HG02981 (cell line): Measurements from ENCODE around the gene PAQR7.
A peak's percentile ranks its signal among the peaks of the same experiment; 100 is the strongest.

ENCODE experiments used
- ATAC-seq: cut with Tn5 transposase; IDR thresholded peaks from one replicate; pipeline ENCODE4 v1.9.1; 2021; ENCODE audit warnings: mild to moderate bottlenecking, moderate library complexity; ENCODE audit not compliant: unreplicated experiment

The PAQR7 gene, protein sequence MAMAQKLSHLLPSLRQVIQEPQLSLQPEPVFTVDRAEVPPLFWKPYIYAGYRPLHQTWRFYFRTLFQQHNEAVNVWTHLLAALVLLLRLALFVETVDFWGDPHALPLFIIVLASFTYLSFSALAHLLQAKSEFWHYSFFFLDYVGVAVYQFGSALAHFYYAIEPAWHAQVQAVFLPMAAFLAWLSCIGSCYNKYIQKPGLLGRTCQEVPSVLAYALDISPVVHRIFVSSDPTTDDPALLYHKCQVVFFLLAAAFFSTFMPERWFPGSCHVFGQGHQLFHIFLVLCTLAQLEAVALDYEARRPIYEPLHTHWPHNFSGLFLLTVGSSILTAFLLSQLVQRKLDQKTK

DNA sequence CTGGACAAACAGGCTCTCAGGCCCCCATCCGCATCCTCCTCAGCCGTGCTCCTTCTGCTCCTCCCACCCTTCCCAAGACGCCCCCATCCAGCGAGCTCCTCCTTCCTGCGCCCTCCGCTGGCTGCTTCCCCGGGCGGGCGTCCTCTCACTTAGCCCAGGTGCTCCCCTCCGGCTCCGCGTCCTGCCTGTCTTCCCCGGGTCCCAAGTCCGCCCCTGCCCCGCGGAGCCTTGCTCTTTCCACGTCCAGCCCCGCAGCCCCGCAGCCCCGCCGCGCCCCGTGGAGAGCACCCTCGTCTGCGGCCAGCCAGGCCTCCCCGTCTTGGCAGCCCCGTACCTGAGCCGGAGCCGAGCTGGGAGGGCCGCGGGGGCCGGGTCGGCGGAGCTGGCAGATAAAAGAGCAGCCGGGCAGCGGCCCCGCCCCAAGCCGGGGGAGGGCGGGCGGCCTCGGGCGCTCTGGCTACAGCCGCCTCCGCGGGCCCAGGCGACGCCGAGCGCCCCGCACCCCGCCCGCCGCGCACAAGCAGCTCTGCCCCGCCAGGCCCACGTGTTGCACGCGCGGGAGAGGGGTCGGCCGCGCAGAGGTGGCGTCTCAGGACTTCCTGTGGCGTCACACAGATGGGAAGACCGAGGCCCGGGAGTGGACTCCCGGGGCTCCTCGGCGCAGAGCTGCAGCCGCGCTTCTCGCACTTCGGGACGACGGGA, at the start of gene PAQR7:
PAQR7 (minus strand) TSS at position 555 of the 702 bp plus-strand sequence. CDS start 11,869 bp downstream, outside the sequence.
- no peak for ATAC-seq

DNA sequence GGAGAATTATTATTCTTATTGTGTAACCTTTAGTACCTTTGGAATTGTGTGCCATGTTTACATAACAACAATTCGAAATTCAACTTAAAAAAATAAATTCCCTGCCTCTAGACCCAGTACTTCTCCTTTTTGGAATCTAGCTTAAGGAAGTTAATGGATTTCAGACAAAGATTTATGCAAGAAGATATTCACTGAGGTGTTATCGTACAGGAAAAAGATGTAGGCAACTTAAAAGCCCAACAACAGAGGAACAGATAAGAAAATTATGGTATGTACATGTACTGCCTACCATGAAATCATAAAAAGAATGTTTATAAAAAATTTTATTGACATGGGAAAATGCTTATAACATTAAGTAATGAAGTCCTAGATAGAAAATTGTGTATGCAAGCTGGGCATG, 48.9 kb upstream of the PAQR7 start:
- no peak for ATAC-seq

DNA sequence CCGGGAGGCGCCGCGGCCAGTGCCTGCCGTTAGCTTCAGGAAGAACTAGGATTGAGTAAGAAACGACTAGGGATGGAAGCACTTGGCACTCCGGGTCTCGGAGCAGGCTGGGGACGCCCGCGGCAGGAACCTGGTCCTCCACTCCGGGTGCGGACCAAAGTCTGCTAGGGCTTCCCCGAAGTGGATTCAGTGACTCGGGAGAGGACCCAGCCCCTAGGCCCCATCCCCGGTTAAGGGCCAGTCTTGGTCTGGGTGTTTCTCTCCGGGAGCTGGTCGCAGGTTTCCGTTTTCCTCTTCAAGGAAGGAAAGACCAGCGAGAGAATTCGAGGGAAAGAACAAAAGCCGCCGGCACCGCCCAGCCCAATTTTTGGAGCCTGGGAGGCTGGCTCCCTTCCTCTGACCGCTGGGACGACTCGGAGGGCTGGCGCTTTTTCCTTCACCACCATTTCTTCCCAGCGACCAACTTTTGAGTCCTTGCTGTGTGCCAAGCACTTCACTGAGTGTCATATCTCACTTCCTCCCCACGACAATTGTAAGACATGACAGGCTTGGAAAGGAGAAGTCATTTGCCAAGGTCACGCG, 47.6 kb upstream of the PAQR7 start:
- no peak for ATAC-seq

DNA sequence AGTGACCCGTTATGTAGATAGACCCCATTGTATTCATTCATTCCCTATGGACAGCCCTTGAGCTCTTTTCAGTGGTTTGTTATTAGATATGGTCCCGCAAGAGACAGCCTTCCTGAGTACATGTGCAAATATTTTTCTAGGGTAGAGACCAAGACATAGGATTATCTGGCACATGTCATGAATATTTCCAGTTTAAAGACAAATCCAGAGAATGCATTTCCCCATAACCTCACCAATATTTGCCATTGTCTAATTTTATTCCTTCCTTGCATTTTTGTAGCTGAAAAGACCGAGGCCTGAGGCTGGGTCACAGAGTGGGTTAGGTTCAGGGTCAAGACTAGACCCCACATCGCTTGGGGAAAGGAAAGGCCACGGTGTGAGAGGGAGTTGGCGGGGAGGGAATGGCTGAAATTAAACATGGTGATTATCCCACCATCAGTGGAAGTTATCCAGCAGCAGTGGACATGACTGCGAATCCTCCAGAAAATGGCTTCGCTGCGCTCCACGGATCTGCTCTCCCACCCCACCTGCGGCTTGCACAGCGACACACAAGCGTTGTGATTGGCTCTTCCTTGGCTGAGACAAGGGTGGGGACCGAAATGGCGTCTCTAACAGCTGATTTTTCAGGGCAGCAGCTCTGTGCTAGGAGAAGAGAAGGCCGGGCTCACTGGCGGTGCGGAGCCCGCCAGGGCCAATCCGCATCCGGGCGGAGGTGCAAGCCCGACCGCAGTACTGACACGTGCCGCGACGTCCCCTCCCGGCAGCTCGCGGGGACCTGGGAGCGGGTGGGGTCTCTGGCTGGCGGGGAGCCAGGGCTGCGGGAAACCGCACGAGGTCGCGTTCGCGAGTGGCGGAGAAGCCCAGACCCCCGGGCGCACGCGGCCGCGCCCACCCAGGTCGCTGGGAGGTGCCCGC, 46.8 kb upstream of the PAQR7 start:
- ATAC-seq = no peak

DNA sequence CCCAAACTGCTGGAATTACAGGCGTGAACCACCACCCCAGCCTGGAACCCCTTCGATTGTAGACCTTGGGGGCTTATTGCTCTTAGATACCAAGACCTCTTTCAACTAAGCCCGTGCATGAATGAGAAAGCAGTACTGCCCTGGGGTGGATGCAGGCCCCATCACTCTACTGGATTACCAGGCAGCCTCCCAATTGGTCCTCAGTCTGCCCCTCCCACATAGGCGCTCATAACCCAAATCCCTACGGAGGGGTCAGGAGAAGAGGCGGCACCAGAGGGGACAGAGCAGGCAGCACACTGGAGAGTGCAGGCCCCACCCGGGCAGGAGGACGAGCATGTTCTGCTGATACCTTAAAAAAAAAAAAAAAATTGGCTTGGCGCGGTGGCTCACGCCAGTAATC, 43.1 kb upstream of the PAQR7 start:
- ATAC-seq = no peak

DNA sequence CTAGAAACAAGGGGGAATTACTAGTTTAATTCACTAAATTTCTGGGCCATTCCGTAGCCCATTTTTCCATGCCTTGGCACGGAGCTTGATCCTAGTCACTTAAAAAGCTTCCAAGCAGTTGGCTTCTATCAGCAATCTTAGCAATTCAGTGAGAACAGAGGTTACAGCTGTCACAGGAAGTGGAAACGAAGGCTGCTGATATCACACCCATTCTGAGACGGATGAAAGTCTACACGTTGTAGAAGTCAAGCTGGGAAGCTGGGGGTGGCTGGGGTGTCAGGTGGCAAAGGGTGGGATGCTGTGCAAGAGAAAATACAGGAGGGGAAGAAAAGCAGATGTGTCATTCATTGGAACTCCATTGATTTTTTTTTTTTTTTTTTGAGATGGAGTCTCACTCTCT, 42.5 kb upstream of the PAQR7 start:
- ATAC-seq = no peak

DNA sequence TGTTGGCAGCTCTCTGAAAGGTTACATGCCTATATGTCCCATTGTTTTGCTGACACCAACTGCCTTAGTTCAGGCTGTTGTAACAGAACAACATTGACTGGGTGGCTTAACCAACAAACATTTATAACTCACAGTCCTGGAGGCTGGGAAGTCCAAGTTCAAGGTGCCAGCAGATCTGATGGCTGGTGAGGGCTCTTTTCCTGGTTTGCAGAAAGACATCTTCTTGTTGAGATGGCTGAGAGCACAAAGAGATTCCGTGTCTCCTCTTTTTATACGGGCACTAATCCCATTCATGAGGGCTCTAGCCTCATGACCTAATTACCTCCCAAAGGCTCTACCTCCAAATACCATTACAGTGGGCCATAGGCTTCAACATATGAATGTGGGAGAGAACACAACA, 41.0 kb upstream of the PAQR7 start:
- no peak for ATAC-seq

DNA sequence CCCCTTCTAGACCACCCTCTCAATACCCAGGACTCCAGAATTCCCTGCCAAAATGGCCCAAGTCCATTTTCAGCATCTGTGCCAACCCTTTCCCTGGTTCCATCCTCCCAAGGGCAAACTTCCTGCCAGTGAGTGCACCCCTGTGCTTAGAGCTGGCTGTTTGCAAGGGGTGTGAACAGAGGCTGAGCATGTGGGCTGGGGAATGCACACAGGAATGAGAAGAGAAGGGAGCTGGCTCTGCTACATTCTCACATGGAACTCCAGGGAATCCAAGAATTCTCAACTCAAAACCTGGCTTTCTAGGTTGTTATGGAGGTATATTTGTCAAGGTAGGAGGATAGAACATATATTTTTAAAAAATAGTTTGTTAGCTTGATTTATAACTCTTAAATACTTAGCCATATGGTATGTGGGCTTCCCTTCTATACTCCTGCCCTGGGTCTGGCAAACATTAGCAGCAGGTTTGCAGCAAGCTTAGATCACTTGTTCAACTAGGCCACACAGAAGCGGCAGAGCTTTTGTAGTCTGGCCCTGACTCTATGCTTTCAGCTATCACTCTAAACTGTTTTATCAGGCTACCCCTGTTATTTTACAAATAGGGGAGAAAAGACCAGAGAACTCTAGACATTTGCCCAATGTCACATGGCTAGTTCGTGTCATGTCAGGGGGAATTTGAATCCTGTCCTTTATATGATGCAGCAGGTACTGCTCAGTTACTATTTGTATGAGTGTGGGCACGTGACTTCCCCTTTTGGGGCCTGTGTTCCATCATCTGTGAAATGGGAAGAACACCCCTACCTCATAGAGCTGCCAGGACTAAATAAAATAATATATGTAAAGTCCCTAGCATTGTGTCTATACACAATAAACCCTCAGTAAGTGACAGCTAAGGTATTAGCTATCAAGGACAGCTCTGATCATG, 38.8 kb upstream of the PAQR7 start:
- no peak for ATAC-seq

DNA sequence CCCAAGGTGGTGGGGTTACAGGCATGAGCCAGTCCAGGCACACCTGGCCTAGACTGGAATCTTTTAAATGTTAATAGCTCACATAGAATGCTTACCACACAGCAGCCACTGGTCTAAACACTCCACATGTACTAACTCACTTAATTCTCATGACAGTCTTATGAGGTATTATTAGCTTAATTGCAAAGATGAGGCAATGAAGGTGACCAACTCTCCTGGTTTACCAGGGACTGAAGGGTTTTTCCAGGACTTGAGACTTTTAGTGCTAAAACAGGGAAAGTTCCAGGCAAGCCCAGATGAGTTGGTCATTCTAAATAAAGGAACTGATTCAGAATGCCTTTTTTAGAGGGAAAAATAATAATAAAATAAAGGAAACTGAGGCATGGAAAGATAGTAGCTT, 37.7 kb upstream of the PAQR7 start:
- ATAC-seq = no peak

DNA sequence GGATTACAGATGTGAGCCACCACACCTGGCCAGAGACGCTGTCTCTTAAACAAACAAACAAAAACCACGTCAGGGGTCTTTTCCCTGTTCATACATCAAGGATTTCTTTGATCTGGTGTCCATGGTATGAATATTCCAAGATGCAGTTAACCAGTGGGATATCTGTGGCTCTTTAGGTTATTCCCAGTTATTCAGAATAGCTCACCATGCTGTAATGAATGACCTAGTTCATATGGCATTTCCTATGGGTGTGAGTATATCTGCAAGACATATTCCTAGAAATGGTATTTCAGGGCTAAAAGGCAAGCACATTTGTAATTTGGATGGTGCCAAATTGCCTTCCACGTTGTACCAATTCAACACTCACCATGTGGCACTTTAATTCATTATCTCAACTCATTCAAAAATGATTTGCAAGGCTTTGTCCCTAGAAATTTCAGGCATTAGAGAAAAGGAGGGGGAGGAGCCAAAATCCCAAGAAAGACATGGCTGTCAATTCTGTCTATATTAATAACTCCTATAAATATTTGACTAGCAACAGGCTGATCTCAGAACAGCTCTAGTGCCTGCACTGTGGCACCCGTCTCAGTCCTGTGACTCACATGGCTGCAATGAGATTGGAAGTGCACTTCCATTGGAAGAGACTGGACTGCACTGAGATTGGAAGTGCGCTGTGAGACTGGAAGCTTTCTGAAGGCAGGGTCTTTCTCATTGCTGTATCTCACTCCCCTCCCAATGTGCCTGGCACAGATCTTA, 36.7 kb upstream of the PAQR7 start:
- ATAC-seq = no peak

DNA sequence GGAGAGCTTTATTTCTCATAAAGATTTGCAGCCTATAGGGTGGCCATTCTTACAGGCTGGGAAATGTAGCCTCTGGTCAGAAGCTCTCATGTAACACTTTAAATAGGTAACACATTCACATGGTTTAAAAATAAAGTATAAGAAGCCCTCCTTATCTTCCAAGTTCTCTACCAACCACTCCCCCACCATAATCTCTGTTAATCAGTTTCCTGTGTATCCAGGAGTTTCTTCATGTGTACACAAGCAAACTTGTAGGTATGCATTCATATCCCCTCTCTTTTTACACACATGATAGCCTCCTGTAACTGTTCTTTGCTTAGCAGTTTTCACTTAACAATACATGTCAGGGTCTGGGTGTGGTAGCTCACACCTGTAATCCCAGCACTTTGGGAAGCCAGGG, 35.7 kb upstream of the PAQR7 start:
- ATAC-seq = no peak

DNA sequence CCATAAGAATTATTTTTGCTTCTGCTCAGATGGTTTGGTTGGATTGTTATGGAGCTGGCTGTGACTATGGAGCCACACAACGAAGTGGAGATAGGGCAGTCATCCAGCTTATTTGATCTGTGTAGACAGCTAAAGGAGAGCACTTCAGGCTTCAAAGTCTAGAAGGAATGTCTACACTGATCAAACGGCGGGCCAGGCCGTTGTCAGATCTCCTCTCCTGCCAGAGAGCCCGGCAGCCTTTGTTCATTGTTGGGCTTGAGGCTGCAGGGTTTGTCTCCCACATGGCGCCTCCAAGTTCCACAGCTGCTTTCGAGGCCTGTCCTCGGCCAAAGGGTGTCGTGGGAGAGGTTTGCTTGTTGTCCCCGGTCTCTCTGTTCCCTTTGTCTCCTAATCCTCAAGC, 33.5 kb upstream of the PAQR7 start:
- ATAC-seq = no peak

DNA sequence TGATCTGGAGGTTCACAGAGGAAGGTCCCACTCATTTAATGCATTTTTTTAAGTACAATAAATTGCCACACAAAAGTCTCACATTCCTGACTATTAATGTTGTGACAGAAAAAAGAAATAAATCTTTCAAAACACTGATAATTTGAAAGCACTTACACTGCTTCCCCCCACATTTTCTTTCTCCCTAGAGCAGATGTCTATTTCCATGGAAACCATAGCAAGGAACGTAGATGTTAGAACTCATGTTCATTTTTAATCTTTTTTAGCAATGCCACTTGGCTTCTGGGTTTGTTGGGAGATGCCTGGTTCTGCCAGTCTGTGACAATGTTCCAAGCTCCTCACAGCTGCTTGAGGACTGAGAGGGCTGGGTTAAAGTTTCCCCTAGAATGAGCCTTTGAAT, 32.7 kb upstream of the PAQR7 start:
- ATAC-seq = no peak

DNA sequence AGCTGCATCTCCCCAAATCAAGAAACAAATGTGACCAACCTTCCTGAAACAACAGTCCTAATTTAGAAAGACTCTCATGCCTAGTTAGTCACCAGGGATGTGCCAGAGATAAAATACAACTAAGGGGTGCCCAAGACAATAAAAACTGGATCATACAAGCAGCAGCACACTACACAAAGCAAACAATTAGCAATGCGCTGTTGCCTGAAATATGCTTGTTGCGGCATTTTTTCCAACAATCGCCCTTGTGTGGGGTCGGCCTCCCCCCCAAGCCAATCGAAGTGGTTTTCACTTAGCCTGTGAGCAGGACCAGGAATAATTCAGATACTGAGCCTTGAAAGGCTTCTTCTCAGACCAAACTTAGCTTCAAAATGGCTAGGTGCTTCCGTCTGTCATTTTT, 32.1 kb upstream of the PAQR7 start:
- no peak for ATAC-seq

DNA sequence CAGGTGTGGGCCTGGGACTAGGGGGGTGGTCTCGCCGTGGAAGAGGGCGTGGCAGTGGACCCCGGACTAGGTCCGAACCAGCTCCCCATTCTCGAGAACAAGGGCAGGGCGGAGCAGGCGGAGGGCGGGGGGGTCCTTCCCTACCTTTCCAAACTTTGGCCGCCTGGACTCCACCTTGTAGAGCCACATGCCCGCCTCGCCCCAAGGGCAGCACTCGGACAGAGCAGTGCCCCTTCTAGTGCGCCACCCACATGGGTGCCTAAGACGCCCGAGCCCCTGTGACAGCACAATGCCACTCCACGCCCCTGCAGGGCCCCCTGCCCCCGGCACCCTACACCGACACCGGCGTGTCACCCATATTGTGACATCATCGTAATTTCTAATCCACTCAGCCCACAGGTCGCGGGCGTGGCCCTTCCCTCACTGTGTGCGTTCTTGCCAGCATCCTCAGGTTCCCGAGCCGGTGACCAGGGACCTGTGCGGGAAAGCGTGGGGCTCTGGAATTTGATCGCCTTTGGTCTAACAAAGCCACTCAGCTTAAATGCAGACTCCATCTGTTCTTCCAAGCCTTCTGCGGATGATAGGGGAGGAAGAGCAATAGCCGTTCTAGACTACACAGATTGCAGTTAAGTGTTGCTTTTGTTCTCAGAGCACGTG, 31.3 kb upstream of the PAQR7 start:
- no peak for ATAC-seq

DNA sequence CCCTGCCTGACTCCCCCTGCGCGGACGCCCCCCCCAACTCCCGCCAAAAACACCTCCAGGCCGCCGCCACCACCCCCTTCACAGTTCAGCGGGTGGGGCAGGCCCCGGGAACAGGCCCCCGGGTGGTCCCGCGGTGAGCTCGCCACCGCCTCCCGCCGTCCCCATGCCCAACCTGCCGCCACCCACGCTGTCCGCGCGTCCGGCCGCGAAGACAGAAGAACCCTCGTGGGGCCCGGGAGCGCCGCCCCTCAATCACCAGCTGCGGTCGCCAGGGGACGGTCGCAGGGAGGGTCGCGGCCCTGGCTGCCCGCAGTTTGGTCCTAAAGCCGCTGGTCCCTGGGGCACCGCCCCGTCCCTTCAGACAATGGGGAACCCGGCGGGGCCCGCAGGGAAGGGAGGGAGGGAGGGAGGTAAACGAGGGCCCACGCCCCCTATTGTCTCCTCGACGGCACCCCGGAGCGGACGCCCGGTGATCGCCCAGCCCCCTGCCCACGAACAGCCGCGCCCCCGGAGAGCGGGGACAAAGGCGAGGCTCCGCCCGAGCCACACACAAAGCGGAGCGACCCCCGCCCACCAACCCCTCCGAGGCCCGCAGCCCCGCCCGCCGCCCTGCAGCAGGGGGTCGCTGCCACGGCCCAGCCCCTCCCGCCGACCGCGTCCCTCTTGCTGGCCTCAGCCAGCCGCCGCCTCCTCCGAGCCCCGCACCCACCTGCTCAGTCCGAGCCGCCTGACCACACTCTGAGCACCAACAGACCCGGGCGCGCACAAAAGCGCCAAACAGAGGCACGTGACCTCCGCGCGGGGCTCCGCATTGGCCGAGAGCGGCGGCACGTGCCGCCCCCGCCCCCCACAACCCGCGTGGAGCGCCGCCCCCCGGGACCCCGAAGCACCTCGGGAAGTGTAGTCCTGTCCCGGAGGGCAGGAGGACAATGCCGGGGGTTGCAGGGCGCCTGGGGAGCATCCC, 30.5 kb upstream of the PAQR7 start, which contains the start of gene STMN1:
STMN1 (minus strand) TSS at position 740 of the 964 bp plus-strand sequence. CDS start 1,743 bp downstream, outside the sequence.
- ATAC-seq = peak; percentile 70

DNA sequence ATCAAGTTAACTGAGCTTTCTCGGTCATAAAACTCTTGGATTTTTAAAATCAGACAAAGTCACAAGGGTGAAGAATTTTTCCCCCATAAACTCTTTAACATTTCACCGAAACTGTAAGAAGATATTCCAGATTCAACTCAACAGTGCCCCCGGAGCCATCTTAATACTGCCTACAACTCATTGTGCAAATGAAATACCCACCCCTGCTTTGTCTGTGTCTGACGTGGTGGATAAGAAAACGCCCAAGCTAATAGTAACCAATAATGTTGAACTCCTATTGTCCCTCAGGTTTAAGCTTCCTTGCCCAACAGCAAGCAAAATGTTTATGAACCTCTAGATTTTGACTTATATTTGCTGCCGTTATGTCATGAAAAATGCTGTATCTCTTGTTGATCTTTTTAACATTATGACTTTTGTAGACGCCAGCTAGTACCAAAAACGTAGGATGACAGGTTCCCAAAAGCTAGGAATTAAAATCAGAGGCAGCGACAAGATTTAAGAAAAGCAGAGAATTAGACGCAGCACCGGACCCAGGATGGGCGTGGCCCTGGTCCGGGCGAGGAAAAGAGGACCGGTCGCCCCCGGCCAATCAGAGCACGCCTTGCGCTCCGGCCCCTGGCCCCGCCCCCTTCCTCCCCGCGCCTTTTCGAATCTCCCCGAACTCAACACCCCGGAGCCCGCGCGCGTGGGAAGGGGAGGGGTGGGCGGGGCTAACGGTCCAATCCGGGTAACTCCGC, 29.6 kb upstream of the PAQR7 start:
- peak; percentile 71 for ATAC-seq
